Neuron (in vitro differentiated cells): ENCODE measurements around the gene TRIM3.

Source experiments
- H2AFZ ChIP-seq: one replicate; pipeline ENCODE4 v1.6.1; 2013; ENCODE audit warnings: low read depth, mild to moderate bottlenecking, inconsistent platforms, low read length, moderate library complexity
- H3K27me3 ChIP-seq: one replicate; pipeline ENCODE4 v1.6.1; 2013; ENCODE audit warnings: low read length; ENCODE audit not compliant: insufficient read depth
- H3K36me3 ChIP-seq: one replicate; pipeline ENCODE4 v1.6.1; 2013; ENCODE audit warnings: low read length; ENCODE audit not compliant: insufficient read depth
- H3K4me1 ChIP-seq: one replicate; pipeline ENCODE4 v1.6.1; 2013; ENCODE audit warnings: low read length; ENCODE audit not compliant: insufficient read depth
- H3K4me3 ChIP-seq: 2 replicates; pipeline ENCODE4 v1.5.1; 2013; ENCODE audit warnings: mild to moderate bottlenecking, low read length, moderate library complexity
- H3K9me3 ChIP-seq: one replicate; pipeline ENCODE4 v1.6.1; 2013; ENCODE audit warnings: low read length

The TRIM3 gene

GRCh38 chr11:6474413-6474792 is 662 bp upstream of the TRIM3 start:
- no peaks in the 10 kb centered on the region for H3K27me3 ChIP-seq
- H3K4me3 ChIP-seq = peak overlapping the region; percentile 47

GRCh38 chr11:6472934-6473333 is 807 bp downstream of the TRIM3 start:
- no peaks in the 10 kb centered on the region for H3K9me3 ChIP-seq
- H3K4me1 ChIP-seq = peaks cover 15% of the 10 kb centered on the region
- no peak overlapping the region for H2AFZ ChIP-seq
- H3K36me3 ChIP-seq = peaks cover 10% of the 10 kb centered on the region
- H3K4me3 ChIP-seq = peak overlapping the region; percentile 81
- H3K27me3 ChIP-seq = no peaks in the 10 kb centered on the region

More at GRCh38 chr11:6474413-6474792, 662 bp upstream of the TRIM3 start:
- Histone ChIP-seq H3K4me1 (peaks cover 9% of the 10 kb centered on the region), H3K36me3 (peaks cover 20% of the 10 kb centered on the region), H3K9me3 (no peaks in the 10 kb centered on the region), H2AFZ (no peak overlapping the region)

GRCh38 chr11:6469599-6469998 is 4.1 kb downstream of the TRIM3 start:
- Histone ChIP-seq H3K36me3 (peaks cover 2% of the 10 kb centered on the region), H3K4me1 (peaks cover 15% of the 10 kb centered on the region), H3K27me3 (no peaks in the 10 kb centered on the region), H2AFZ (no peak overlapping the region), H3K4me3 (no peak overlapping the region), H3K9me3 (no peaks in the 10 kb centered on the region)

- H3K36me3 ChIP-seq = peaks cover 4% of the 10 kb centered on the region
- H3K4me3 ChIP-seq = no peak overlapping the region
- H3K27me3 ChIP-seq = no peaks in the 10 kb centered on the region
- H3K4me1 ChIP-seq = peaks cover 15% of the 10 kb centered on the region
- H2AFZ ChIP-seq = no peak overlapping the region
- H3K9me3 ChIP-seq = no peaks in the 10 kb centered on the region
Observed at GRCh38 chr11:6468712-6469495, 4.8 kb downstream of the TRIM3 start.

GRCh38 chr11:6459099-6459450 is 14.7 kb downstream of the TRIM3 start:
- no peaks in the 10 kb centered on the region for H3K27me3 ChIP-seq
- no peak overlapping the region for H3K4me3 ChIP-seq
- no peaks in the 10 kb centered on the region for H3K4me1 ChIP-seq
- H3K36me3 ChIP-seq = peaks cover 54% of the 10 kb centered on the region
- H3K9me3 ChIP-seq = no peaks in the 10 kb centered on the region
- no peak overlapping the region for H2AFZ ChIP-seq

GRCh38 chr11:6458352-6459098 is 15.2 kb downstream of the TRIM3 start:
- no peaks in the 10 kb centered on the region for H3K4me1 ChIP-seq
- peaks cover 53% of the 10 kb centered on the region for H3K36me3 ChIP-seq
- H3K27me3 ChIP-seq = no peaks in the 10 kb centered on the region
- no peaks in the 10 kb centered on the region for H3K9me3 ChIP-seq
- H3K4me3 ChIP-seq = no peak overlapping the region
- no peak overlapping the region for H2AFZ ChIP-seq

DNA sequence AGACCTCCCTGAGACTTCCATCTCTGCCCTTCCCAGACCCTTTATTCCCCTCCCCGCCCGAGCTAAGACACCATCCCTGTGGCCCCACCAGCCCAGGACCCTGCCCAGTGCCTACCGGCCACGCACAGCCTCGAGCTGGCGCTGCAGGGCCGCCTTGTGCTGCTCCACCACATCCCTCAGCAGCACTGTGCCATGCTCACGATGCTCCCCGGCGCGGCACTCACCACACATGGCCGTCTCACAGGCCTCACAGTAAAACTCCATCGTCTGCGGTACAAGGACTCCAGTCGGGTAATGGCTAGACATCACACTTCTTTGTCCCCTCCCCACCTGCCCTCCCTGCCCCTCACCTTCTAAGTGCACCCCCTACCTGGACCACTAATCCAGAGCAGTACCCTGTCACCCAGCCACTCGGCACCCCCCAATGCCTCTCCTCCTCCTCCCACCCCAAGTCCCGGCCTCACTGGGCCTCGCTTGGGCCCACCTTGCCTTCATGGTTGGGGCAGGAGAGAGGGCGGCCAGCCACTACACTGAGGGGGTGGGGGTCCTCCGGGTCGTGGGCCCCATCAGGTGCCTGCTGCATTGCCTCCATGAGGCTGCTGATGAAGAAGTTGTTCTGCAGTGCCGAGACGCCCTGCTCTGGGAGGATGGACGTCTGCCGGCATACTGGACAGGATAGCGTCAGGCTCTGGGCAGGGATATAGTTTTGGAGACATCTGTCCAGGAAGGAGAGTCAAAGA is 16.0 kb downstream of the TRIM3 start:
- peaks cover 52% of the 10 kb centered on the region for H3K36me3 ChIP-seq
- no peaks in the 10 kb centered on the region for H3K9me3 ChIP-seq
- no peak overlapping the region for H3K4me3 ChIP-seq
- H3K27me3 ChIP-seq = no peaks in the 10 kb centered on the region
- no peak overlapping the region for H2AFZ ChIP-seq
- no peaks in the 10 kb centered on the region for H3K4me1 ChIP-seq

GRCh38 chr11:6456361-6457073 is 17.2 kb downstream of the TRIM3 start:
- Histone ChIP-seq H3K9me3 (no peaks in the 10 kb centered on the region), H3K4me1 (no peaks in the 10 kb centered on the region), H2AFZ (no peak overlapping the region), H3K36me3 (peaks cover 59% of the 10 kb centered on the region), H3K4me3 (no peak overlapping the region), H3K27me3 (no peaks in the 10 kb centered on the region)

- no peak overlapping the region for H3K4me3 ChIP-seq
- no peak overlapping the region for H2AFZ ChIP-seq
- no peaks in the 10 kb centered on the region for H3K9me3 ChIP-seq
- no peaks in the 10 kb centered on the region for H3K4me1 ChIP-seq
- peaks cover 69% of the 10 kb centered on the region for H3K36me3 ChIP-seq
- no peaks in the 10 kb centered on the region for H3K27me3 ChIP-seq
Observed at GRCh38 chr11:6455070-6455469, 18.7 kb downstream of the TRIM3 start.

DNA sequence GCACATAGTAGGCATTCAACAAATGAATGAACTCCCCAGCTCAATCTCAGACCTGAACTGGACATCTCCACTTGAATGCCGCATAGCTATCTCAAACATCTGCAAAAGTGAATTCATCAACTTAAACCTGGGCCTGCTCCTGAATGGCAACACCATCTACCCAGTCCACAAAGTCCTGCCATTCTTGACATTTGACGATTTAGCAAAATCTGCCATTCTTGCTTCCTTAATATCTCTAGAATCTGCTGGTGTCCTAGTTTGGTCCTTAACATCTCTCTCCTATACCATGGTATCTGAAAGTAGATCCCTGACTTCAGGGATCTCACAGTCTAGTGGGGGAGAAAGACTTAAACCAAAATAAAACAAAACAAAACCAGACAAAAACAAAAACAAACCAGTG is 20.6 kb downstream of the TRIM3 start:
- no peaks in the 10 kb centered on the region for H3K9me3 ChIP-seq
- H3K27me3 ChIP-seq = no peaks in the 10 kb centered on the region
- H3K36me3 ChIP-seq = peaks cover 74% of the 10 kb centered on the region
- H2AFZ ChIP-seq = no peak overlapping the region
- no peaks in the 10 kb centered on the region for H3K4me1 ChIP-seq
- no peak overlapping the region for H3K4me3 ChIP-seq

- no peak overlapping the region for H2AFZ ChIP-seq
- H3K4me3 ChIP-seq = no peak overlapping the region
- H3K36me3 ChIP-seq = peaks cover 77% of the 10 kb centered on the region
- no peaks in the 10 kb centered on the region for H3K9me3 ChIP-seq
- no peaks in the 10 kb centered on the region for H3K27me3 ChIP-seq
- H3K4me1 ChIP-seq = no peaks in the 10 kb centered on the region
Observed at GRCh38 chr11:6452219-6452618, 21.5 kb downstream of the TRIM3 start.

DNA sequence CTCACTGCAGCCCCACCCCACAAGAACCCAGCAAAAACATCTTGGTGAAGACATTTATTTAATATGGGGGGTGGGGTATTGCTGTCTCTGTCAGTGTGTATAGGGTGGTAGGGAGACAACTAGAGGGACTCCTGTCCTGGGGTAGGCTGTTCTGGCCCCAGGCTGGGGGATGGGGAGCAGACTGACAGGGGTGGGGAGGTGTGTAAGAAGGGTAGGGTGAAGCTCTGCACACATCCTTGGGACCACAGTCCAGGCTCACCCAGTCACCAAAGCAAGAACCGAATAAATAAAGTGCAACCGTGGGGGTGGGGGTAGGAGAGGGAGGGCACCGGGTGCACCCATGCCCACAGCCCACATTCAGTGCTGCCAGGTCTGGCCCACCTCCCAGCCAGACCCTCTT is 25.2 kb downstream of the TRIM3 start:
- Histone ChIP-seq H3K4me3 (no peak overlapping the region), H3K36me3 (peaks cover 45% of the 10 kb centered on the region), H3K27me3 (no peaks in the 10 kb centered on the region), H3K9me3 (no peaks in the 10 kb centered on the region), H2AFZ (no peak overlapping the region), H3K4me1 (no peaks in the 10 kb centered on the region)
